Heart right ventricle (tissue), 16 donors: ENCODE measurements around the gene RUNX1. TPM values are rescaled to one million over a fixed set of nuclear protein-coding genes. Genes with fewer than 3 reads are reported as not detected.

Experiments
- ATAC-seq, 8 donors: fragments of 200-7000 bp; cut with Tn5 transposase; one replicate each; pipeline ENCODE4 v1.9.1; 2020; ENCODE audit warnings: mild to moderate bottlenecking in 8 of 8, moderate library complexity in 8 of 8, moderate number of reproducible peaks in 1 of 8
- DNase-seq, 2 donors: peaks; one replicate each; pipeline ENCODE4 v3.0.0-alpha.2; 2020
- H3K27ac ChIP-seq, 10 donors: fragments of 200-600 bp; sonication (generic) in 2 of 10; one replicate each; pipeline versions ENCODE4 v1.5.0 to v1.8.0; 2020 to 2022; ENCODE audit warnings: mild to moderate bottlenecking in 3 of 10
- H3K27me3 ChIP-seq, 7 donors: fragments of 200-600 bp; one replicate each; pipeline ENCODE4 v1.8.0; 2021 to 2022; ENCODE audit warnings: mild to moderate bottlenecking in 2 of 7
- H3K36me3 ChIP-seq, 9 donors: fragments of 200-600 bp; sonication (generic) in 1 of 9; one replicate each; pipeline versions ENCODE4 v1.5.0 to v1.8.0; 2020 to 2022; ENCODE audit warnings: mild to moderate bottlenecking in 2 of 9
- H3K4me1 ChIP-seq, 9 donors: fragments of 200-600 bp; sonication (generic) in 1 of 9; one replicate each; pipeline versions ENCODE4 v1.5.0 to v1.8.0; 2020 to 2022; ENCODE audit warnings: mild to moderate bottlenecking in 4 of 9
- H3K4me3 ChIP-seq, 10 donors: fragments of 200-600 bp; sonication (generic) in 2 of 10; one replicate each; pipeline versions ENCODE4 v1.5.0 to v1.8.0; 2020 to 2022; ENCODE audit warnings: mild to moderate bottlenecking in 7 of 10, moderate library complexity in 2 of 10
- H3K9me3 ChIP-seq, 11 donors: fragments of 200-600 bp in 10 of 11; sonication (generic) in 2 of 11; one replicate each; pipeline versions ENCODE4 v1.5.0 to v1.8.0; 2013 to 2022; ENCODE audit warnings: mild to moderate bottlenecking in 2 of 11, control low read depth in 1 of 11, moderate library complexity in 1 of 11
- CTCF ChIP-seq, 9 donors: fragments of 200-600 bp; sonication (generic) in 2 of 9; IDR thresholded peaks; one replicate each; pipeline versions ENCODE4 v1.5.0 to v1.8.0; 2021 to 2022; ENCODE audit warnings: antibody characterized with exemption in 9 of 9, mild to moderate bottlenecking in 5 of 9, moderate library complexity in 1 of 9
- WGBS, 2 donors: extraction: QIAGEN DNeasy Blood & Tissue Kit; methylation state at CpG; one replicate each; pipeline ENCODE4 v1.1.7; 2013; ENCODE audit warnings: inconsistent platforms in 1 of 2; 5-methylcytosine and 5-hydroxymethylcytosine counted together
- intact Hi-C, 10 donors: fragments of 100-400 bp; cut with DNase I; formaldehyde crosslinking; loops; one replicate each; pipeline versions ENCODE4 v1.11.1 to v1.14.2; 2022
- polyA plus RNA-seq, 2 donors: library from polyadenylated mRNA; stranded (reverse); fragments of 200-250 nt; gene quantifications; one replicate each; pipeline ENCODE4 v1.2.3, GENCODE V29; 2013
- total RNA-seq, 10 donors: library from RNA; stranded (reverse); fragmentation: NEBNext Ultra II Directional in 3 of 10; extraction: Animal tissue kit (Norgen Biotek cat#: 25700) in 3 of 10; gene quantifications; one replicate each; pipeline versions ENCODE4 v1.2.1 to v1.2.4, GENCODE V29; 2021 to 2023
- donor health status: Arrhythmogenic right ventricular cardiomyopathy.
- donor health status: ischemic (EF 13 %, LVEDD 7.1; RV severe dilation, severe dysfunction).
- donor health status: healthy with polysubstance abuse.
- donor health status: DM: no; HTN: yes; CAD: no.
- donor health status: DM: no; HTN: no; CAD: no.
- donor health status: ischemic (EF 25% LVEDD 6.9; RV normal size, moderate dysfunction).
- donor health status: ischemic (EF 25% LVEDD 5.7; RV mildly dilated, moderate dysfunction).
- donor health status: healthy.
- donor health status: DM: yes; HTN: yes; CAD: no.
- donor health status: Ischemic cardiomyopathy.
- donor health status: ischemic (EF 35%, LVEDD 5.7; RV mildly dilated, moderate dysfunction).
- donor health status: nonischemic (EF 11% LVEDD 7.7; RV severe dilation, severe dysfunction).
- donor health status: DM: yes; HTN: yes; CAD: no.
- donor health status: PGD.
- donor health status: ischemic (EF 29% LVEDD 5.4; RV normal size, mild dysfunction).
- donor health status: nonischemic (EF 23%, LVEDD 6.1; RV moderate dilation, normal function).

Gene RUNX1
- total and polyA plus RNA-seq, 12 donors: 0.88 to 29.3 (median 3.5) TPM

- ATAC-seq: no peak
- TF ChIP-seq CTCF (IDR thresholded peaks at IDR 0.05): no peak
- 60 to 73% methylated on average over 7 of the region's 7 CpGs for whole genome bisulfite sequencing, 2 donors
- Histone ChIP-seq H3K4me1 (peaks cover 0 to 61% (median 0%) of the 10 kb centered on the region in 9 donors), H3K36me3 (no peaks in the 10 kb centered on the region), H3K27me3 (peaks cover 0 to 80% (median 16%) of the 10 kb centered on the region in 7 donors), H3K27ac (peak overlapping the region in 1 of 10 donors; percentile 47), H3K9me3 (no peaks in the 10 kb centered on the region), H3K4me3 (no peak overlapping the region)
- no peak for DNase-seq
- intact Hi-C loops: loop anchor here in 1 of 10 donors (10.0 kb wide), 1 partner anchor 163 kb away; no protein-coding TSS in a partner anchor
These were observed 141.4 kb downstream of the RUNX1 start for GRCh38 chr21:34907461-34908418.

GRCh38 chr21:34906401-34906800, 142.7 kb downstream of the RUNX1 start:
- Histone ChIP-seq H3K9me3 (no peaks in the 10 kb centered on the region), H3K27ac (no peak overlapping the region), H3K27me3 (peaks cover 0 to 79% (median 10%) of the 10 kb centered on the region in 7 donors), H3K36me3 (no peaks in the 10 kb centered on the region), H3K4me3 (no peak overlapping the region), H3K4me1 (peaks cover 0 to 48% (median 0%) of the 10 kb centered on the region in 9 donors)
- no peak for DNase-seq
- no peak for TF ChIP-seq CTCF (IDR thresholded peaks at IDR 0.05)
- no peak for ATAC-seq
- intact Hi-C loops: loop anchor here in 1 of 10 donors (10.0 kb wide), 1 partner anchor 162 kb away; no protein-coding TSS in a partner anchor

- no peak for ATAC-seq
- peaks cover 0 to 73% (median 12%) of the 10 kb centered on the region in 7 donors for H3K27me3 ChIP-seq
- no peak for DNase-seq
- no peak overlapping the region for H3K27ac ChIP-seq
- TF ChIP-seq CTCF (IDR thresholded peaks at IDR 0.05): no peak
- 77 to 78% methylated on average over 4 of the region's 4 CpGs for WGBS, 2 donors
- no peak overlapping the region for H3K4me3 ChIP-seq
- H3K9me3 ChIP-seq: no peaks in the 10 kb centered on the region
- H3K36me3 ChIP-seq: no peaks in the 10 kb centered on the region
- intact Hi-C loops: loop anchor here in 1 of 10 donors (10.0 kb wide), 1 partner anchor 160 kb away; no protein-coding TSS in a partner anchor
- H3K4me1 ChIP-seq: peaks cover 0 to 36% (median 0%) of the 10 kb centered on the region in 9 donors
These were observed 143.9 kb downstream of the RUNX1 start for GRCh38 chr21:34905218-34905537.

GRCh38 chr21:34904526-34905217, 144.4 kb downstream of the RUNX1 start:
- WGBS, 2 donors: 73 to 76% methylated on average over 8 of the region's 8 CpGs
- no peaks in the 10 kb centered on the region for H3K36me3 ChIP-seq
- H3K4me1 ChIP-seq: peaks cover 0 to 31% (median 0%) of the 10 kb centered on the region in 9 donors
- intact Hi-C loops: loop anchor here in 1 of 10 donors (10.0 kb wide), 1 partner anchor 160 kb away; no protein-coding TSS in a partner anchor
- H3K27me3 ChIP-seq: peaks cover 0 to 73% (median 12%) of the 10 kb centered on the region in 7 donors
- H3K27ac ChIP-seq: no peak overlapping the region
- ATAC-seq (no peak), DNase-seq (no peak)
- H3K4me3 ChIP-seq: no peak overlapping the region
- TF ChIP-seq CTCF (IDR thresholded peaks at IDR 0.05): no peak
- no peaks in the 10 kb centered on the region for H3K9me3 ChIP-seq
